HS-27A (cell line): ENCODE results near the gene MYO18B.
"Not testable (repeated sequence)": the region's sequence is repeated elsewhere in the genome, so short reads cannot be mapped to it uniquely, and the experiment has no call there.

Experiments
- DNase-seq: peaks from one replicate; pipeline ENCODE4 v3.0.0-alpha.2; 2012; ENCODE audit warnings: low read depth, missing footprints

The MYO18B gene

DNA sequence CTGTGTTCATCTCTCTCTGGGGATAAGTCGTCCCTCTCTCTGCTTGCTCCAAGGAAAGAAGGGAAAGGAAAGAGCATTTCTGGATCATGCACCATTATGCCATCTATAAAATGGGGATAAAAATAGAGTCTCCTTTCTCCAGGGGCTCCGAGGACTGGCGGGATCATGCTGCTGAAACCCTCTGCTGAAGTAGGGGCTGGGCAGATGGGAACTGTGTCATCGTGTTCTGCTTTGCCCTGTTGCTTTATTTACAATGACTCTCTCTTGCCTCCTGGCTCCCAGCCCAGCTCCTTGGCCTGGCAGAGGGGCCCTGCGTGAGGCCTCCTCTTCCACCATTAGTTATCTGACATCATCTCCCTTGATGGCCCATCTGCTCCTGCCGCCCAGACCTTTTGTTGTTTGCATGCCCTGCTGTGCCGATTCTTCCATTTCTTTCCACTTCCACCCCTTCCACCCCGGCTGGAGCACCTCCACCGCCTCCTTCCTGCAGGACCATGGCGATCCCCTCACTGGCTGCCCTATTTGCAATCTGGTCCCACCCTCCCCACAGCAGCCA lies 200.9 kb downstream of the MYO18B start:
- DNase-seq: no peak

DNA sequence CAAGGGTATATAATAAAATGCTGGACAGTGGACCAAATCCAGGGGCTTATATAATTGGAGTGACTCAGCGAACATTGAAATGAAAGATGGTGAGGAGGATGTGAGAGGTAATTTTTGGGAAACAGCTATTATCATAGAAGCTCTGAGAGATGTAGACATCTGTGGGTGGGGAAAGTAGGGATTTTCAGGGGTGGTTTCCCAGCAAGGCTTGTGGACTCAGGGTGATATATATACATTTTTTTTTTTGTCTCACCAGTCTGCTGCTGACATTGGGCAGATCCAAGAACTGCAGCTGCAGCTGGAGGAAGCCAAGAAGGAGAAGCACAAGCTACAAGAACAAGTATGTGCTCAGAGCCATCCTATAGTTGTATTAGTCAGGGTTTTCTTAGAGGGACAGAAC lies 208.1 kb downstream of the MYO18B start:
- DNase-seq: no peak

DNA sequence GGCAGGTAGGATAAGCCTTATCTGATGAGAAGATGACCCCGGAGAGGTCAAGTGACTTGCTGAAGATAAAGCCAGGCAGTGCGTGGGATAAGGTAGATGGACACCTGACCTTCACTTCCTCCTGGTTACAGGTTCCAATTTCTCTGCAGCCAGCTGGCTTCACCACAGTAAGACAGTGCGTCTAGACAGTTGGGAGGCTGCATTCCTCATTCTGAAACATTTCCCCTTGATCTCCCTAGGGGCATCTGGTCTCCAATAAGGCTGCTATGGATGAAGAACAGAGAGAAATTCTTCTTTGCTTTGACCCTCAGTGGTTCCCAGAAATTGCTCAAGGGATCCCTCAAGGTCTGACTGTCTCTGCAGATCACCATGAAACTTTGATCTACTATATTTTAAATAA lies 211.3 kb downstream of the MYO18B start:
- DNase-seq: no peak

DNA sequence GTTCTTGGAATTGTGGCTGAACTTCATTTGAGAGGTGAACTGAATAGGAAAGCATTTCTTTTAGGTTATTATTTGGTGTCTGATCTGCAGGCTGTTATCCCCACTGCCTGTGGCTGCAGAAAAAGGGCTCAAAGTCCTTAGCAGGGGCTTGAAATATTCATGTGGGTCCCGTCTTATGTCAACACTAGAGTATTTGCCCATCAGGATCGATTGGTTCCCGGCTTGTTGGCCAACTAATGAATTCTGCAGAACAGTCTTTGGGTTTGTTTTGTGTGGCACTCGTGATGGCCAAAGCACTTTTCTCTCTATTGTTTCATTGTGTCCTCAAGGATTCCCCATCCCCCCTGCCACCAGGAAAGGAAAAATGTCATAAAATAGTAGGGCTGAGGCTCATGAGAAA lies 211.9 kb downstream of the MYO18B start:
- no peak for DNase-seq

DNA sequence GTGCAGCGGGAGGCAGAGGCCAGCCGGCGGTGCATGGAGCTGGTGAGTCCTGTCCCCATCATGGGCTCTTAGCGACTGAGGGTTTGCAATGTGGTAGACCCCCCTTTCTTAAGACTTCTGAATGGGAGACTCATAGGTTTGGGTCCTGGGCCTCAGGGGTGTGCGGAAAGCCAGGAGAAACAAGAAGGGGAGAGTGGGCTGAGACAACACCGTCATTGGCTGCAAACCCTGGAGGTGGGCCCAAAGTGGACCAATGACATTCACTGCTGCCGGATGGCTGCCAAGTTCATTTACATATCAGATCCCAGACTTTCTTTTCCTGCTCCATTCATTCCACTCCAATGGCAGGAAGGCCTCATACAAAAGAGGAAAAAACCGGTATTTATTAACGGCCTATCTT lies 213.3 kb downstream of the MYO18B start:
- DNase-seq: no peak

DNA sequence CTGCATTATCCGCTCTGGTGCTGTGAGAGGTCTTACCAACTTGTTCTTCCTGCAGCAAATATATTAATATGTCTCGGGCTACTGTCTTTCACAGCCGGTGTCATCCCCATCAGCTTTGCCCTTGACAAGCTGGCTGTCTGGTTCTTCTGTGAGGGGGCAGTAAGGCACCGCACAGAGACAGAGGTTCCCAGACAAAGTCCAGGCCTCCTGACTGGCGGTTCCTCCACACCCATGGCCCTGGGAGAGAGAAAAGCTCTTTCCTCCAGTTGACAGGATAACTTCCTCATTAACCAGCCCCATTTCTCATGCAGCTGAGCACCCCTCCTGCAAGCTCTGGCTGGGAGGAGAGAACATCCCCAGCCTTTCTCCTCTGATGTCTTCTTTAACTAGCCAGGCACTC lies 214.8 kb downstream of the MYO18B start:
- DNase-seq: no peak

DNA sequence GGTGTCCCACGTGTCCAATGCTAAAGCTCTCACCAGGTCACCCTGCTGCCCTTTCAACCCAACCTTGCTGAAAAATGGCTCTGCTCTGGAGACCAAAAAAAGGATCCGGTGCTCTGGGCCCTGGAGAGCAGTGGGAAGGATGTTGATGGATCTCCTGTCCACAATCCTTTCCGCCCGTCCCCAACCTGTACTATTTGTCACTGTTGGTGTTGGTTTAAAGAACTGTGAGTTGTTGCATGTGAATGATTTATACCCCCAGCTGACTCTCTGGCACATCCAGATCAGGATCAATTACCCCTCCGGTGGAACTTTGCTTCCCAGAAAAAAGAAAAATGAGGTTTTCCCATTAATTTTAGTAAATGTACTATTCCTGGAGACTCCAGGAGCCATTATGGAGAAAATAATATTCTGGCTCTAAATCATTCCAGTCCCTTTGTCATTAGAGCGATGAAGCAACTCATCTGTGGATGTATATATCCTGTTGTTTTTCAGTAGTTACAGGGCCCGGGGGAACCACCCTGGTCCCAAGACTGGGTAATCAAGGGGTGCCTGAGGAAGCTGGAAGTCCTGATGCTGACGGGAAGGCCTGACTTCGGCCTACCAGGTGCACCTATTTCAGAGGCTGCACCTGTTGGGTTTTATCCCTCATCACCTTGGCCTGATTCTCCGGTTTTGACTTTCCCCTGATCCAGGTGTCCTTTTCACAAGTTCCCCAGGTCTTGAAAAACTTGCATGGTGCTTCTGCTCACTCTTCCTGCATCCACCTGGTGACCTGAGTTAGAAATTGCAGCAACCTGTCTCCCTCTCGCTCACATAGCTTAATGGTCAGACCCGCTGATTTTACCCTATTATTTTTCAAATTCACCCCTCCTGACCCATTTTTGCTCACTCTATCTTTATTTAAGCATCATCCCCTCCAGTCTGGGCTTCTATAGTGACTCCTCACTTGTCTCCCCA lies 218.1 kb downstream of the MYO18B start:
- no peak for DNase-seq

DNA sequence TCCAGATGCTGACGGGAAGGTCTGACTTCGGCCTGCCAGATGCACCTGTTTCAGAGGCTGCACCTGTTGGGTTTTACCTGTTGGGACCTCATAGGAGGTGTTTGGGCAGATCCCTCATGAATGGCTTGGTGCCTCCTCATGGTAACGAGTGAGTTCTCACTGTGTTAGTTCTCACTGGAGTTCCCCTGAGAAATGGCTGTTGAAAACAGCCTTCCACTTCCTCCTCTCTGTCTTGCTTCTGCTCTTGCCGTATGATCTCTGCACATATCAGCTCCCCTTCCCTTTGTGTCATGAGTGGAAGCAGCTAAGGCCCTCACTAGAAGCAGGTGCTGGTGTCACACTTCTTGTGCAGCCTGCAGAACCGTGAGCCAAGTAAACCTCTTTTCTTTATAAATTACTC lies 219.7 kb downstream of the MYO18B start:
- DNase-seq: no peak

DNA sequence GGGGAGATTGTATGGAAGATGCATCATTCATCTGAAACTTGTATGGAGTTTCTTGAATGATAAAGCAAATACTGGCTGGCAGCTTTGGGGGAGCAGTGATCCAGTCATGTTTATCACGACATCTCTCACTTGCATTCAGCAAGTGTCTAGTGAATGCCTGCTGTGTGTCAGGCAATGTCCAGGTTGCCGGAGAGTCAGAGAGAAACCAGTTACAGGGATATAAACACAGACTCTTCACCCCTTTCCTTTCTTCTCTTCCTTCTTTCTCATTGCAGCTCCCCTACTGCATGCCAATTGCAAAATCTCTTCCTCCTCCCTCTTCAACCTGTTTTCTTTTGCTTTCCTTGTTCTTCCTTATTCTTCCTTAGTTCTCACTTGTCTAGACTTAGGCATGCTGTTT lies 220.7 kb downstream of the MYO18B start:
- no peak for DNase-seq

DNA sequence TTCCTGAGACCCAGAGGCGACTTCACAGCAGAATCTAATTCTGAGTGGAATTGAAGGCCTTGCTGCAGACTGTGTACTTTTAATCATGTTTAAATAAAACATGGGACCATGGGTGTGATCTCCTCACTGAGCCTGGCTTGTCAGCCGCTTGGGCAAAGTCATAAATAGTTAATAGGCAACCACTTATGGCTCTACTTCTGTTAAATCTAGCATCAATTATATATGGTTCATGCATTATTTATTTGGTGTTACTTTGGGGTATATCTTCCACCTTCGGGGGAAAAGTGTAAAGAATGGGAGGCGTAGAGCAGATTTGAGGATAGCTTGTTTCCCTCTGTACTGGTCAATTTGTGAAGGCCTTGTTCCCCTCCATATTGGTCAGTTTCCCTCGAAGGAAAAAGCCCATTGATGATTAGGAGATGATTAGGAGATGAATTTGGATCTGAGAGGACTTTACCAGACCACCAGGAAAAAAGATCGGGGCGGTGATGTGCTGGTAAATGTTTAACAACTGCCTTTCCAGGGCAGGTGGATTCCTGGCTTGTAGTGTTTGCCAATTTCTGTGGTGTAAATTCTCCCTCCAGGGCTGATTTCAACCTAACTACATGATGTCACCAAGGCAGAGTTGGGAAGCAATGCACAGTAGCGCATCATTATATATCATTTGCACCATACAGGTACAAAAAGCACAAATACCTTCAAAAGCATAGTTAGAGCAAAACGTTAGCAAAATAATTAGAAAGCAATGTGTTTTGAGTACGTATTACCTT lies 223.2 kb downstream of the MYO18B start:
- no peak for DNase-seq

DNA sequence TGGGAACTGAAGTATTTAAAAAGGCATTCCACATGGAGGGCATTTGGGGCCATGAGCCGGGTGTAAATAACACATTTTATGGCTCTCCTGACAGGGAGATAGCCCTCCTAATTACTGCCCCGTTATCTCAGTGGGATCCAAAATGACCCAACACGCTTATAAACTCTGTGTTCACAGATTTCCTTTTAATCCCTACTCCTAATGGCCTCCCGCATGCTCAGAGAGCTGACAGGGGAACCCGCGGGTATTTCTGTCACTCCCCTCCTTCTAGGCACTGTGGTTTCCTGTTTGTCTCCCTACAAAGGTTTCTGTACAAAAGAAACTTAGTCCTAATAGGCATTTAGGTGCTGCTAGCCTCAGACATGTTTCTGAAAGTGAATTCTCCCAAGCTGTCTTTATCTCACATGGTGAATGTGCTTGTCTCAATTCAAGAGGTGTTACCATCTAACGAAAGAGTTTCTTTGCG lies 224.5 kb downstream of the MYO18B start:
- no peak for DNase-seq

DNA sequence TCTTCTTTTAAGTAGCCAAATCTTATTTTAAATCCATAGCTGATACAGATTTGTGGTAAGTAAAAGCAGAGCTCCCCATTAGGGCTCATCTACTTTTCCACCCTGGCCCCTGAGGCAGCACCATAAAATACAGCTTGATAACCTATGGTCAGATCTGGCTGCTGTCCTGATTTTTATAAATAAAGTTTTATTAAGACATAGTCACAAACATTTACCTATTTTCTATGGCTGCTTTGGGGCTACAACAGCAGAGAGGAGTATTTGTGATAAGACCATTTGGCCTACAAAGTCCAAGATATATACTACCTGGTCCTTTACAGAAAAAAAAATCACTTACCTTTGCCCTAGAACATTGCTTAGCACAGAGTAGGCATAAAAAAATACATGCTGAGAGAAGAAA lies 227.3 kb downstream of the MYO18B start:
- no peak for DNase-seq

DNA sequence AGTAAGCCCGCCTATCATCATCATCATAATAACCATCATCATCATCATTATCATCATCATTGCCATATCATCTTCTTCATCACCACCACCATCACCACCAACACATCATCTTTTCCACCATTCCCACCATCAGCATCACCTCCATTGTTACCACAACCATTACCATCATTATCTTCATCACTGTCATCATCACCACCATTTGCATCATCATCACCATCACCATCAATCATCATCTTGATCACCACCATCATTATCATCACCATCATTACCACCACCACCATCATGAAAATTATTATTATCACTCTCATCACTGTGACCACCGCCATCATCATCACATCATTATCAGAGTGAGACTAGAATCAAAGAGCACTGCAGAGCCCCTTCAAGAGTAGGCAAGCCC lies 227.9 kb downstream of the MYO18B start:
- DNase-seq: no peak

DNA sequence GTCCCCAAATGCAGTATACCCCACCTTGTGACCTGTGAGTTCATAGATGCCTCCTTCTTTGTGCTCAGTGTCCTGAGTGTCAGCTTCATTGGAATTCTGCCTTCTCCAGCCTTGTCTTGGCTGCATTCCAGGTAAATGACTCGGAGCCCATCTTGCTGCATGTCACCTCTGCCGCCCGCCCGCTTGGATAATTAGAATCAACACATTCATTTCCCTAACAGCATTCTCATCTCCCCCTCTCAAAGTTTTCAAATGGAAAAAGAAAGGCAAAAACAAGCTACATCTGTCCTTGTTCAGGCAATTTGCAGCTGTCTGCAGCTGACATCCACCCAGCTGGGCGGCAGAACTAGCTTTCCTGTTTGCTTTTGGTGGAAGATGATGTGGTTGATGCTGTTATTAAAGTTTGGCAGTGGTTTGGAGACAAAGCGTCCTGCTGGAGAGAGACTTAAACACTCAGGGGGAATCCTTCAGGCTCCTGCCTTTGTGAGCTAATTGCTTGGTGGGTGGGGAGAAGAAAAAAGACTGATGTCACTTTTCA lies 228.5 kb downstream of the MYO18B start:
- no peak for DNase-seq

DNA sequence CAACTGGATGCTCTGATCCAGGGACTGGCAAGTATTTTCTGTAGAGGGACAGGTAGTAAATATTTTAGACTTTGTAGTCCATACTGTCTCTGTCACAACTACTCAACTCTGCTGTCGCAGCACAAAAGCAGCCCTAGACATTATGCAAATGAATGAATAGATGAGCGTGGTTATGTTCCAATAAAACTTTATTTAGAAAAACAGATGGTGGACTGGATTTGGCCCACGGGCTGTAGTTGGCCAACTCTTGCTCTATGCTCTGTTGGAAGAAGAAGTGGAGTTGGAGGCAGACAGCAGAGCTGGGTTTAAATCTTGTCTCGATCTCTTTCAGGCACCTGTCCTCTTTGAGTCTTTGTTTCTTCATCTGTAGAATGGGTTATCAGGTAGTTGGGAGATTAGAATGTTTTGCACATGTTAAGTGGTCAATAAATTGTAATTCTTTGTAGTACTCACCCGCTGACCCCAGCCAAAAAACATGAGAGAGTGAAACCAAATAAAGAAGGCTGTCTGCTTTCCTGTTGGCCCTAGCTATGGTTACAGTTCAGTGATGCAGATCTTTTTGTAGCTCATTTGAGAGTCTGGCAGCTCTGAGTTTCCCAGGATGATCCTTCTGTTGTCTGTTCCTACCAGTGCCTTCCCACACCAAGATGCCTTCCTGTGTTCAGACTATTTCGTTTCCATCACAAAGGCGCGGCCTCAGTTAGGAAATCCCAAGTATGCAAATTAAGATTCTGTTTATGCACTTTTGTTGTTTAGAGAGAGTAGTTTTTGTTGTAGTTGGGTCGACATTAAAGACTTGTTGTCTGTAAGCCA lies 229.2 kb downstream of the MYO18B start:
- no peak for DNase-seq

DNA sequence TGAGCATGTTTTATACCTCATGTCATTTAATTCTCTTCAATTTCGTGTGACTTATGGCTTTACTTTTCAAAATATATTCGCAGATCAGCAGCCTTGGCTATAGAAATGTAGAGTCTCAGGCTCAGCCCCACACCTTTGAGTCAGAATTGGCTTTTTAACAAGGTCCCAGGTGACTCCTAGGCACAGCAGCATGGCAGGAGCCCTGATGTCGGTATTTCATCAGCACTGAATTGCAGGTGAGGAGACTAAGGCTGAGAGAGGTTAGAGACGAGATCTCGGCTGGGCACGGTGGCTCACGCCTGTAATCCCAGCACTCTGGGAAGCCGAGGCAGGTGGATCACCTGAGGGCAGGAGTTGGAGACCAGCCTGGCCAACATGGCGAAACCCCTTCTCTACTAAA lies 230.4 kb downstream of the MYO18B start:
- no peak for DNase-seq

DNA sequence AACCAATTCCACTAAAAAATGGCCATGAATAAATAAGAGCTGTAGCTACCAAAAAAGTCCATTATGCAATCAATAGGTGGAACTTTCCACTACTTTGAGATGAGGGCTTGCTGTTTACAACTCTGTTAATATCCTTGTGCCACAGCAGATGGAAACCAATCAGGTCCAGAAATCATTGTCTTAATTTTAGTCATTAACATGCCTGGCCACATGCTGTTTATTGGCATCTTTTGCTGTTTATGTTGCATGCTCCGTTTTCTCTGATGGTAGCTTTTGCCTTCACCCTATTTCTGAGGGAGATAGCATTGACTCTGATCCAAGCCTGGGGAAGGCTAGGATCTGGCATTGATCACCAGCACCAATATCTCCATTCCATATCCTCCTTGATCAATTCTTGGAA lies 234.4 kb downstream of the MYO18B start:
- no peak for DNase-seq

DNA sequence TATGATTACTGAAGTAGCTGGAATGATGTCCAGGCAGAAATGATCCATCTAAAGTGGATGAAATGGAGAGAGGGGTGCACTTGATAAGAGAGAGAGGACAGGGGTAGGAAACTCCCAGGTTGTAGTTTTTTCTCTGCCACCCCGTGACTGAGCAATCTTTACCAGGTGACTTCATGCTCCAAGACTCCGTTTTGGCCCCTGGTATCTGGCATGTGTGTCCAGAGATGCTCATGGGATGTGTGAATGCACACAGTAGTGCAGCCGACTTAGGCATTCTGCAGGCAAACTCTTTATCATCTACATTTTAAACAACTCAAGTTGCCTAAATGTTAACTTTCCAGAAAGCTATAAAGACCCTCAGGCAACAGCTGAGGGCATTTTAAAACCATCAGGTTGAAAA lies 238.0 kb downstream of the MYO18B start:
- no peak for DNase-seq

DNA sequence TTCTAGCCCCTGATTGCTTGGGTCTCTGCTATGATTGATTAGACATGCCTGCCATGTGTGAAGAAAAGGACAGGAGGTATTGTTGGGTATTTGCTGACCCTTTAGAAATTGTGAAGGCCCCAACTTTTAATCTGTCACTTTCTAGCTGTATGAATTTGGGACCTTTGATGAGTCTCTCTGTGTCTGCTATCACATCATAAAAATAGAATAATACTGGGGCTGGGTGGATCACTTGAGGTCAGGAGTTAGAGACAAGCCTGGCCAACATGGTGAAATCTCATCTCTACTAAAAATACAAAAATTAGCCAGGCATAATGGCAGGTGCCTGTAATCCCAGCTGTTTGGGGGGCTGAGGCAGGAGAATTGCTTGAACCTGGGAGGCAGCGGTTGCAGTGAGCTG lies 242.9 kb downstream of the MYO18B start:
- DNase-seq: not testable (repeated sequence)

DNA sequence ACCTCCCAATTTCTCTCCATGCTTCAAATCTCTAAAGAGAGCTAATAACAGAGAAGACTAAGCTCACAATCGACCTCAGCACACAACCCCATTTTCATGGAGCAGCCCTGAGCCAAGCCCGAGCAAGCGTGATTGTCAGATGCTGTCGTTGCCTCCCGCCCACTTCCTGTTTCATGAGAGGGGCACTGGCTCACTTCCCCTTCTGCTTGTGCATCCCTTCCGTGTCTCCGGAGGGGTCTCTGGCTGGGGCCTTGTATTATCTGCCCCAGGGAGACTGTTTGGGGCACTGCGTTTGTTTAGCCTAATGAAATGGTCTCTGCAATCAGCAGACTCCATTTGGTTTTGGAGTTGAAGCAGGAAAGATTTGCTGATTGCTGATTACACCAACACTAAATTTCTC lies 246.0 kb downstream of the MYO18B start:
- no peak for DNase-seq

DNA sequence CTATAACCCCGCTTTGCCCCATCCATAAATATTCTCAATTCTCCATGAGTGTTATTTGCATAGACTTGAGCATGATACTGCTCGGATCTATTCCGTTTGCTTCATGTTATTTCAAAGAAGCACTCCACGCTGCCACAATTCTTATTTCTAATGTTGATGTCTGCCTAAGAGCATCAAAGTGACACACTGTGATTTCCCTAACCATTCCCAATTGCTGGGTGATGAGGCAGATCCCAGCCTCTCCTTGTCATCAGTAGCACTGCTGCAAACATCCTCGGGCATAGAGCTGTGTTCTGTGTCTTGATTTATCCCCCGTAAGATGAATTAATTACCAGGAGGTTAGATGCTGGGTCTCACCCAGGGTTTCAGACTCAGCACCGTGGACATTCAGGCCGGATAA lies 249.0 kb downstream of the MYO18B start:
- DNase-seq: no peak

DNA sequence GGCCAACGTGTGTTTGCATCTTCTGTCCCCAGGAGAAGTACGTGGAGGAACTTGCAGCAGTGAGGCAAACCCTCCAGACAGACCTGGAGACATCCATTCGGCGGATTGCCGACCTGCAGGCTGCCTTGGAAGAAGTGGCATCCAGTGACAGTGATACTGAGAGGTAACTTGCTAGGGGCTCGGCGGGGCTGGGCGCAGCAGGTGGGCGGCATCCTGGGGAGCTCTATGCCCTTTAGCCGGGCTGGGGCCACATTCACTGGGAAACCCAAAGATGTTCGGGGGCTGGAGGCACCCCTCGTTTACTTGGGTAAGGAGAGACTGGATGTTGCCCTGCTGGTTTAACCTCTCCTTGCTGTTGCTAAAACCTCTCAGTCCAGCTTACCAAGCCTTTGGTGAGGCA lies 250.3 kb downstream of the MYO18B start:
- no peak for DNase-seq
